NT2/D1 (cell line): ENCODE measurements around the gene SNX13.

Source experiments
- DNase-seq: peaks from one replicate; pipeline ENCODE4 v3.0.0-alpha.2; 2011; ENCODE audit warnings: low read depth, low spot score
- H3K27me3 ChIP-seq: 2 replicates; pipeline ENCODE4 v1.6.0; 2011; ENCODE audit warnings: mild to moderate bottlenecking; ENCODE audit not compliant: insufficient read length, insufficient read depth
- H3K36me3 ChIP-seq: 2 replicates; pipeline ENCODE4 v1.6.1; 2011; ENCODE audit warnings: mild to moderate bottlenecking, low read length, mixed read lengths; ENCODE audit not compliant: insufficient read depth, insufficient read length
- H3K4me1 ChIP-seq: 2 replicates; pipeline ENCODE4 v1.5.1; 2011; ENCODE audit not compliant: insufficient read depth, insufficient read length
- H3K4me3 ChIP-seq: 2 replicates; pipeline ENCODE4 v1.5.1; 2011; ENCODE audit warnings: low read depth; ENCODE audit not compliant: insufficient read length
- H3K9ac ChIP-seq: 2 replicates; pipeline ENCODE4 v1.6.0; 2011; ENCODE audit warnings: low read depth; ENCODE audit not compliant: insufficient read length
- H3K9me3 ChIP-seq: 2 replicates; pipeline ENCODE4 v1.5.1; 2011; ENCODE audit warnings: mild to moderate bottlenecking, low read length; ENCODE audit not compliant: insufficient read depth
- SUZ12 ChIP-seq: IDR thresholded peaks from 2 replicates; pipeline ENCODE4 v1.6.1; 2011; ENCODE audit not compliant: insufficient read length, insufficient read depth; ENCODE audit errors: extremely low read depth
- YY1 ChIP-seq: IDR thresholded peaks from 2 replicates; pipeline ENCODE4 v1.6.1; 2011; ENCODE audit not compliant: insufficient read length, insufficient read depth
- ZNF274 ChIP-seq: IDR thresholded peaks from 2 replicates; pipeline ENCODE4 v1.6.1; 2011; ENCODE audit warnings: mild to moderate bottlenecking, low read depth, low read length

SNX13 gene

DNA sequence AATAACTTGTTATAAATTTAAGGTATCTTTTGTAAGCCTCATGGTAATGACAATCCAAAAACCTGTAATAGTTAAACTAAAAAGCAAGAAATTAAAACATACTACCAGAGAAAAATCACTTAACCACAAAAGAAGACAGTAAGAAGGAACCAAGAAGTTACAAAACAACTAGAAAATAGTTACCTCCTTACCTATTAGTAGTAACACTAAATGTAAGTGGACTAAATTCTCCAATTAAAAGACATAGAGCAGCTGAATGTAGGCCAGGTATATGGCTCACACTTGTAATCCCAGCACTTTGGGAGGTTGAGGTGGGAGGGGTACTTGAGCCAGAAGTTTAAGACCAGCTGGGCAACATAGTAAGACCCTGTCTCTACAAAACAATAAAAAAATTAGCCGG, 84.0 kb downstream of the SNX13 start:
- H3K9ac ChIP-seq, result no peak overlapping the region
- H3K27me3 ChIP-seq, result no peaks in the 10 kb centered on the region
- TF ChIP-seq YY1 (no peak), SUZ12 (no peak), ZNF274 (no peak)
- no peak for DNase-seq
- H3K36me3 ChIP-seq, result peaks cover 6% of the 10 kb centered on the region
- peaks cover 6% of the 10 kb centered on the region for H3K9me3 ChIP-seq
- no peak overlapping the region for H3K4me3 ChIP-seq
- H3K4me1 ChIP-seq, result no peaks in the 10 kb centered on the region

- Histone ChIP-seq H3K9ac (no peak overlapping the region), H3K4me1 (no peaks in the 10 kb centered on the region), H3K27me3 (no peaks in the 10 kb centered on the region), H3K4me3 (no peak overlapping the region), H3K9me3 (peaks cover 6% of the 10 kb centered on the region), H3K36me3 (peaks cover 3% of the 10 kb centered on the region)
- TF ChIP-seq ZNF274, result no peak
- TF ChIP-seq SUZ12, result no peak
- TF ChIP-seq YY1, result no peak
- DNase-seq, result no peak
Observed at GRCh38 chr7:17855202-17855601, 85.1 kb downstream of the SNX13 start.

- Histone ChIP-seq H3K4me3 (no peak overlapping the region), H3K9me3 (peaks cover 6% of the 10 kb centered on the region), H3K36me3 (peaks cover 3% of the 10 kb centered on the region), H3K4me1 (no peaks in the 10 kb centered on the region), H3K9ac (no peak overlapping the region), H3K27me3 (no peaks in the 10 kb centered on the region)
- no peak for DNase-seq
- TF ChIP-seq YY1 (no peak), SUZ12 (no peak), ZNF274 (no peak)
Observed at GRCh38 chr7:17854261-17855047, 85.8 kb downstream of the SNX13 start.

DNA sequence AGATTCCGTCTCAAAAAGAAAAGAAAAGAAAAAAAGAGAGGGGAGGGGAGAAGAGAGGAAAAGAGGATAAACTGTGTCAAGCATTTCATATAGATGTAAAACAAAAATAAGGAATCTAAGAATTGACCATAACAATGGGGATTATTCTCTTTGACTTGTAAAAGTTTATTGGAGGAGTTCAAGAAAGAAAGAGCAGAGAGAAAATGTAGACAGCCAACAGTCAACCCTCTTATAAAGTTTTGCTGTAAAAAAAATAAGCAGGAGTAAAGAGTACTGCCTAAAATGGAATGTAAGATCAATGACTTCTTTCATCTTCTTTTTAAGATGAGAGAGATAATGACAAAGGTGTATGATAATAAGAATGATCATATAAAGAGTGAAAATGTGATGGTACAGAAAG, 87.9 kb downstream of the SNX13 start:
- peaks cover 11% of the 10 kb centered on the region for H3K36me3 ChIP-seq
- DNase-seq, result no peak

GRCh38 chr7:17849504-17849903, 90.8 kb downstream of the SNX13 start:
- Histone ChIP-seq H3K4me1 (no peaks in the 10 kb centered on the region), H3K4me3 (no peak overlapping the region), H3K9ac (no peak overlapping the region), H3K9me3 (no peaks in the 10 kb centered on the region), H3K27me3 (no peaks in the 10 kb centered on the region), H3K36me3 (peaks cover 11% of the 10 kb centered on the region)
- no peak for DNase-seq
- TF ChIP-seq ZNF274 (no peak), SUZ12 (no peak), YY1 (no peak)

More for the DNA sequence above, 87.9 kb downstream of the SNX13 start:
- Histone ChIP-seq H3K9me3 (peaks cover 6% of the 10 kb centered on the region), H3K4me3 (no peak overlapping the region), H3K4me1 (no peaks in the 10 kb centered on the region), H3K9ac (no peak overlapping the region), H3K27me3 (no peaks in the 10 kb centered on the region)
- TF ChIP-seq YY1, result no peak
- no peak for TF ChIP-seq ZNF274
- TF ChIP-seq SUZ12, result no peak

- no peak overlapping the region for H3K4me3 ChIP-seq
- no peak for TF ChIP-seq SUZ12
- H3K9me3 ChIP-seq, result no peaks in the 10 kb centered on the region
- DNase-seq, result no peak
- no peaks in the 10 kb centered on the region for H3K27me3 ChIP-seq
- H3K4me1 ChIP-seq, result no peaks in the 10 kb centered on the region
- H3K36me3 ChIP-seq, result peaks cover 11% of the 10 kb centered on the region
- H3K9ac ChIP-seq, result no peak overlapping the region
Observed at GRCh38 chr7:17848516-17848915, 91.8 kb downstream of the SNX13 start.

GRCh38 chr7:17846935-17847334, 93.4 kb downstream of the SNX13 start:
- no peaks in the 10 kb centered on the region for H3K27me3 ChIP-seq
- TF ChIP-seq SUZ12 (no peak), ZNF274 (no peak), YY1 (no peak)
- peaks cover 11% of the 10 kb centered on the region for H3K36me3 ChIP-seq
- no peaks in the 10 kb centered on the region for H3K4me1 ChIP-seq
- H3K9me3 ChIP-seq, result no peaks in the 10 kb centered on the region
- no peak for DNase-seq
- no peak overlapping the region for H3K4me3 ChIP-seq
- H3K9ac ChIP-seq, result no peak overlapping the region
